NCI-H1694 (cell line): Measurements from ENCODE around the gene TNS3.
"Not testable (repeated sequence)": the region's sequence is repeated elsewhere in the genome, so short reads cannot be mapped to it uniquely, and the experiment has no call there.

Experiments used
- DNase-seq: peaks from one replicate; lab custom pipeline; 2025; lab: John Stamatoyannopoulos, UW

The TNS3 gene

GRCh38 chr7:47472444-47473157 lies 109.3 kb downstream of the TNS3 start:
- no peak for DNase-seq

- DNase-seq, result no peak
Observed at GRCh38 chr7:47471831-47472230, 110.1 kb downstream of the TNS3 start.

GRCh38 chr7:47471358-47471703 lies 110.6 kb downstream of the TNS3 start:
- no peak for DNase-seq

GRCh38 chr7:47470567-47471357 lies 111.1 kb downstream of the TNS3 start:
- DNase-seq, result no peak

- not testable (repeated sequence) for DNase-seq
Observed at GRCh38 chr7:47469846-47470245, 112.1 kb downstream of the TNS3 start.

GRCh38 chr7:47466832-47467231 lies 115.1 kb downstream of the TNS3 start:
- no peak for DNase-seq

- DNase-seq, result no peak
Observed at GRCh38 chr7:47465191-47465590, 116.7 kb downstream of the TNS3 start.

- no peak for DNase-seq
Observed at GRCh38 chr7:47464266-47464665, 117.6 kb downstream of the TNS3 start.

GRCh38 chr7:47461746-47462145 lies 120.2 kb downstream of the TNS3 start:
- no peak for DNase-seq

GRCh38 chr7:47461161-47461560 lies 120.8 kb downstream of the TNS3 start:
- DNase-seq, result peak; percentile 10

- DNase-seq, result no peak
Observed at GRCh38 chr7:47460251-47460989, 121.5 kb downstream of the TNS3 start.

GRCh38 chr7:47458486-47458885 lies 123.4 kb downstream of the TNS3 start:
- no peak for DNase-seq

GRCh38 chr7:47458057-47458456 lies 123.9 kb downstream of the TNS3 start:
- peak; percentile 55 for DNase-seq

GRCh38 chr7:47456210-47456955 lies 125.5 kb downstream of the TNS3 start:
- DNase-seq, result no peak

GRCh38 chr7:47455872-47456185 lies 126.1 kb downstream of the TNS3 start:
- no peak for DNase-seq

GRCh38 chr7:47454974-47455871 lies 126.7 kb downstream of the TNS3 start:
- DNase-seq, result no peak

- no peak for DNase-seq
Observed at GRCh38 chr7:47454069-47454973, 127.6 kb downstream of the TNS3 start.

- no peak for DNase-seq
Observed at GRCh38 chr7:47453093-47454061, 128.5 kb downstream of the TNS3 start.

- no peak for DNase-seq
Observed at GRCh38 chr7:47452715-47453092, 129.2 kb downstream of the TNS3 start.
